ENCODE results near the gene BDP1. TPM values are rescaled to one million over a fixed set of nuclear protein-coding genes. Genes with fewer than 3 reads are reported as not detected.

The BDP1 gene
- total RNA-seq, 1 experiment from 2014 or later: 22.0 TPM

DNA sequence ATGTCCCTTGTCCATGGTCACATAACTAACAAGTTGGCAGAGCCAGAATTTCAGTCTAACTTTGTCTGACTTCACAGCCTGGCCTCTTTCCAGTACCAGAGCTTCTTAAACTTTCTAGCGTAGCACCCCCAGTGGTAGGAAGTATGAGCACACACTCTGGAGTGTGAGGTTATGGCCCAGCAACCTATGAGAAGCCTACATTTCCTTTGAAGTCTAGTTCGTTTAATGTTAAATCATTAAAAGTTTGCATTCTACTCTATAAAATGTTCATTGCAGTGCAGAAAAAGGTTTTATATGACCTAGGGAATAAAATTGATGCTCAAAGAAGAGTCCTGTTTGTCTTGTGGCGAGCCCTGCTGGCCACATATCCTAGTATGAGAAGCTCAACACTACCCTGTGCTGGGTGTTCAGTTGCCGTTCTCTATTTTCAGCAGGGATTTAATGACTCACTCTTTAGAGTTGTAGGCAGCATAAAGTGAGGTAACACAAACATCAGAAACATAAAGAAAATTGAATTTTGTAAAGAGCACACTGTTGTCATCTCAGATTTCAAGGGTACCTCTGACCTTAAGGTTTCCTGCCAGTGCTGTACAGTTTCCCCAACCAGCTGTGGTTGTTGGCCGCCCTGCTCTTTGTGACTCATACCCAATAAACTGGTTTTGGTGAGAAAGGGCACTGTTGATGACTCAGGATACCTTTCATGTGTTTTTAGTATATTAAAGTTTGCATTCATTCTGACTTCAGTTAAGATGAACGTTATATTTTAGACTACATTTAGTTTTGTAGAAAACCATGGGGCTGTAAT lies 146.0 kb downstream of the BDP1 start:
- no peaks in the 10 kb centered on the region for H3K9me3 ChIP-seq (ENCODE audit: control insufficient read depth in 1 of 2, insufficient read depth in 1 of 2, low read depth in 1 of 2, low read length in 2 of 2)
- ChIA-PET RAD21 (ENCODE audit: low non-redundant PET in 1 of 2, low total read pairs in 2 of 2, uncharacterized antibody in 2 of 2, unreplicated experiment in 2 of 2) (interaction anchor here in 1 of 2 experiments (0.9 kb wide), 1 partner anchor 177 kb away, joined by 3 read pairs; no protein-coding TSS in a partner anchor), CTCF (interaction anchor here (0.7 to 1.8 kb wide), 12 partner anchors 9 to 154 kb away, joined by 3 to 20 read pairs (median 4); partner anchors contain the start of gene MCCC2), POLR2A (interaction anchor here (0.6 to 0.9 kb wide), 3 partner anchors 9 to 690 kb away, joined by 3 read pairs; no protein-coding TSS in a partner anchor)
- H3K4me3 ChIP-seq (replicated peaks in 1 of 2; ENCODE audit: low read depth in 1 of 2, low read length in 2 of 2): peak overlapping the region in 1 of 2 experiments; percentile 41; a peak in 3 of 4 replicates
- peaks cover 32 to 38% of the 10 kb centered on the region in 2 experiments for H3K4me1 ChIP-seq (ENCODE audit: control insufficient read depth in 1 of 2, insufficient read depth in 2 of 2, low read length in 2 of 2)
- no peaks in the 10 kb centered on the region for H3K9me2 ChIP-seq (ENCODE audit: insufficient read depth)
- no TSS peak for BruUV-seq (replicated peaks)
- no peak overlapping the region for H2AFZ ChIP-seq (ENCODE audit: low read depth, low read length, poor library complexity, severe bottlenecking)
- H3K27ac ChIP-seq (ENCODE audit: low read depth, low read length): peak overlapping the region; percentile 76
- H4K20me1 ChIP-seq (ENCODE audit: insufficient read depth): no peaks in the 10 kb centered on the region
- peak; percentile 94 for ATAC-seq
- no peaks in the 10 kb centered on the region for H3K79me2 ChIP-seq (ENCODE audit: insufficient read depth, low read length)
- H3K27me3 ChIP-seq (ENCODE audit: insufficient read depth, low read length): no peaks in the 10 kb centered on the region
- H3K4me2 ChIP-seq (ENCODE audit: low read length): peak overlapping the region; percentile 78
- intact Hi-C loops (cut with micrococcal nuclease): no loop called here
- peak; percentile 95 for DNase-seq (ENCODE audit: low read depth, low spot score)
- peak overlapping the region; percentile 43 for H3K9ac ChIP-seq (ENCODE audit: low read length)
- H3K36me3 ChIP-seq (ENCODE audit: control insufficient read depth in 1 of 2, insufficient read depth in 2 of 2, low read length in 2 of 2): peaks cover under 1 to 12% of the 10 kb centered on the region in 2 experiments; a peak in 2 of 4 replicates
- TF ChIP-seq, protein P1, sequence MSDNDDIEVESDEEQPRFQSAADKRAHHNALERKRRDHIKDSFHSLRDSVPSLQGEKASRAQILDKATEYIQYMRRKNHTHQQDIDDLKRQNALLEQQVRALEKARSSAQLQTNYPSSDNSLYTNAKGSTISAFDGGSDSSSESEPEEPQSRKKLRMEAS (IDR thresholded peaks at IDR 0.05): peak; percentile 75
- TF ChIP-seq YY1 (IDR thresholded peaks at IDR 0.05; ENCODE audit: extremely low read depth, insufficient replicate concordance, low read depth, low read length): peak; percentile 11
- no peak for TF ChIP-seq ZNF274 (IDR thresholded peaks at IDR 0.05; ENCODE audit: low read depth, low read length)
- TF ChIP-seq RAD21 (IDR thresholded peaks at IDR 0.05; ENCODE audit: low read depth): peak; percentile 48
- TF ChIP-seq, protein P2, sequence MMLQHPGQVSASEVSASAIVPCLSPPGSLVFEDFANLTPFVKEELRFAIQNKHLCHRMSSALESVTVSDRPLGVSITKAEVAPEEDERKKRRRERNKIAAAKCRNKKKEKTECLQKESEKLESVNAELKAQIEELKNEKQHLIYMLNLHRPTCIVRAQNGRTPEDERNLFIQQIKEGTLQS (IDR thresholded peaks at IDR 0.05): peak; percentile 80
- no peak for TF ChIP-seq EZH2phosphoT487 (IDR thresholded peaks at IDR 0.05; ENCODE audit: borderline replicate concordance)
- TF ChIP-seq POLR2AphosphoS5 (IDR thresholded peaks at IDR 0.05; ENCODE audit: low read depth, low read length): peak; percentile 67
- TF ChIP-seq POLR2A (IDR thresholded peaks at IDR 0.05; ENCODE audit: borderline replicate concordance, extremely low read depth, insufficient read depth, insufficient read length): no peak
- TF ChIP-seq, protein P3, sequence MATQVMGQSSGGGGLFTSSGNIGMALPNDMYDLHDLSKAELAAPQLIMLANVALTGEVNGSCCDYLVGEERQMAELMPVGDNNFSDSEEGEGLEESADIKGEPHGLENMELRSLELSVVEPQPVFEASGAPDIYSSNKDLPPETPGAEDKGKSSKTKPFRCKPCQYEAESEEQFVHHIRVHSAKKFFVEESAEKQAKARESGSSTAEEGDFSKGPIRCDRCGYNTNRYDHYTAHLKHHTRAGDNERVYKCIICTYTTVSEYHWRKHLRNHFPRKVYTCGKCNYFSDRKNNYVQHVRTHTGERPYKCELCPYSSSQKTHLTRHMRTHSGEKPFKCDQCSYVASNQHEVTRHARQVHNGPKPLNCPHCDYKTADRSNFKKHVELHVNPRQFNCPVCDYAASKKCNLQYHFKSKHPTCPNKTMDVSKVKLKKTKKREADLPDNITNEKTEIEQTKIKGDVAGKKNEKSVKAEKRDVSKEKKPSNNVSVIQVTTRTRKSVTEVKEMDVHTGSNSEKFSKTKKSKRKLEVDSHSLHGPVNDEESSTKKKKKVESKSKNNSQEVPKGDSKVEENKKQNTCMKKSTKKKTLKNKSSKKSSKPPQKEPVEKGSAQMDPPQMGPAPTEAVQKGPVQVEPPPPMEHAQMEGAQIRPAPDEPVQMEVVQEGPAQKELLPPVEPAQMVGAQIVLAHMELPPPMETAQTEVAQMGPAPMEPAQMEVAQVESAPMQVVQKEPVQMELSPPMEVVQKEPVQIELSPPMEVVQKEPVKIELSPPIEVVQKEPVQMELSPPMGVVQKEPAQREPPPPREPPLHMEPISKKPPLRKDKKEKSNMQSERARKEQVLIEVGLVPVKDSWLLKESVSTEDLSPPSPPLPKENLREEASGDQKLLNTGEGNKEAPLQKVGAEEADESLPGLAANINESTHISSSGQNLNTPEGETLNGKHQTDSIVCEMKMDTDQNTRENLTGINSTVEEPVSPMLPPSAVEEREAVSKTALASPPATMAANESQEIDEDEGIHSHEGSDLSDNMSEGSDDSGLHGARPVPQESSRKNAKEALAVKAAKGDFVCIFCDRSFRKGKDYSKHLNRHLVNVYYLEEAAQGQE (IDR thresholded peaks at IDR 0.05; ENCODE audit: low read depth): no peak
- TF ChIP-seq EZH2 (IDR thresholded peaks at IDR 0.05): no peak
- no peak for TF ChIP-seq ZFX (IDR thresholded peaks at IDR 0.05)
- TF ChIP-seq TCF7L2 (IDR thresholded peaks at IDR 0.05; ENCODE audit: borderline replicate concordance, extremely low read depth, insufficient read depth, insufficient read length): peak; percentile 99
- peak; percentile 24; the same call in 1 of the 2 replicates for TF ChIP-seq EGR1 (IDR thresholded peaks at IDR 0.05; ENCODE audit: low read depth)
- TF ChIP-seq ELF1 (IDR thresholded peaks at IDR 0.05; ENCODE audit: borderline replicate concordance, low read depth): no peak; the same call in 1 of the 2 replicates
- peak; percentile 88 for TF ChIP-seq CEBPB (IDR thresholded peaks at IDR 0.05; ENCODE audit: low read depth)
- TF ChIP-seq, protein P4, sequence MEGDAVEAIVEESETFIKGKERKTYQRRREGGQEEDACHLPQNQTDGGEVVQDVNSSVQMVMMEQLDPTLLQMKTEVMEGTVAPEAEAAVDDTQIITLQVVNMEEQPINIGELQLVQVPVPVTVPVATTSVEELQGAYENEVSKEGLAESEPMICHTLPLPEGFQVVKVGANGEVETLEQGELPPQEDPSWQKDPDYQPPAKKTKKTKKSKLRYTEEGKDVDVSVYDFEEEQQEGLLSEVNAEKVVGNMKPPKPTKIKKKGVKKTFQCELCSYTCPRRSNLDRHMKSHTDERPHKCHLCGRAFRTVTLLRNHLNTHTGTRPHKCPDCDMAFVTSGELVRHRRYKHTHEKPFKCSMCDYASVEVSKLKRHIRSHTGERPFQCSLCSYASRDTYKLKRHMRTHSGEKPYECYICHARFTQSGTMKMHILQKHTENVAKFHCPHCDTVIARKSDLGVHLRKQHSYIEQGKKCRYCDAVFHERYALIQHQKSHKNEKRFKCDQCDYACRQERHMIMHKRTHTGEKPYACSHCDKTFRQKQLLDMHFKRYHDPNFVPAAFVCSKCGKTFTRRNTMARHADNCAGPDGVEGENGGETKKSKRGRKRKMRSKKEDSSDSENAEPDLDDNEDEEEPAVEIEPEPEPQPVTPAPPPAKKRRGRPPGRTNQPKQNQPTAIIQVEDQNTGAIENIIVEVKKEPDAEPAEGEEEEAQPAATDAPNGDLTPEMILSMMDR (IDR thresholded peaks at IDR 0.05 in 2 of 3, conservative IDR thresholded peaks at IDR 0.05 in 1 of 3; ENCODE audit: borderline replicate concordance in 1 of 3, insufficient read depth in 1 of 3, low read depth in 2 of 3, low read length in 2 of 3): peak; percentile 76 to 93 (median 86)
- peak; percentile 89 for TF ChIP-seq SRF (IDR thresholded peaks at IDR 0.05; ENCODE audit: low read depth)
- TF ChIP-seq FOSL1 (IDR thresholded peaks at IDR 0.05; ENCODE audit: low read depth): peak; percentile 100
- peak; percentile 100 for TF ChIP-seq JUND (IDR thresholded peaks at IDR 0.05)
